GM19438 (cell line): ENCODE measurements around the gene BARX1.
"Not testable (repeated sequence)": the region's sequence is repeated elsewhere in the genome, so short reads cannot be mapped to it uniquely, and the experiment has no call there.

Experiments
- ATAC-seq: cut with Tn5 transposase; IDR thresholded peaks from one replicate; pipeline ENCODE4 v1.9.1; 2021; ENCODE audit warnings: low read depth; ENCODE audit not compliant: unreplicated experiment

BARX1 gene, protein sequence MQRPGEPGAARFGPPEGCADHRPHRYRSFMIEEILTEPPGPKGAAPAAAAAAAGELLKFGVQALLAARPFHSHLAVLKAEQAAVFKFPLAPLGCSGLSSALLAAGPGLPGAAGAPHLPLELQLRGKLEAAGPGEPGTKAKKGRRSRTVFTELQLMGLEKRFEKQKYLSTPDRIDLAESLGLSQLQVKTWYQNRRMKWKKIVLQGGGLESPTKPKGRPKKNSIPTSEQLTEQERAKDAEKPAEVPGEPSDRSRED

DNA sequence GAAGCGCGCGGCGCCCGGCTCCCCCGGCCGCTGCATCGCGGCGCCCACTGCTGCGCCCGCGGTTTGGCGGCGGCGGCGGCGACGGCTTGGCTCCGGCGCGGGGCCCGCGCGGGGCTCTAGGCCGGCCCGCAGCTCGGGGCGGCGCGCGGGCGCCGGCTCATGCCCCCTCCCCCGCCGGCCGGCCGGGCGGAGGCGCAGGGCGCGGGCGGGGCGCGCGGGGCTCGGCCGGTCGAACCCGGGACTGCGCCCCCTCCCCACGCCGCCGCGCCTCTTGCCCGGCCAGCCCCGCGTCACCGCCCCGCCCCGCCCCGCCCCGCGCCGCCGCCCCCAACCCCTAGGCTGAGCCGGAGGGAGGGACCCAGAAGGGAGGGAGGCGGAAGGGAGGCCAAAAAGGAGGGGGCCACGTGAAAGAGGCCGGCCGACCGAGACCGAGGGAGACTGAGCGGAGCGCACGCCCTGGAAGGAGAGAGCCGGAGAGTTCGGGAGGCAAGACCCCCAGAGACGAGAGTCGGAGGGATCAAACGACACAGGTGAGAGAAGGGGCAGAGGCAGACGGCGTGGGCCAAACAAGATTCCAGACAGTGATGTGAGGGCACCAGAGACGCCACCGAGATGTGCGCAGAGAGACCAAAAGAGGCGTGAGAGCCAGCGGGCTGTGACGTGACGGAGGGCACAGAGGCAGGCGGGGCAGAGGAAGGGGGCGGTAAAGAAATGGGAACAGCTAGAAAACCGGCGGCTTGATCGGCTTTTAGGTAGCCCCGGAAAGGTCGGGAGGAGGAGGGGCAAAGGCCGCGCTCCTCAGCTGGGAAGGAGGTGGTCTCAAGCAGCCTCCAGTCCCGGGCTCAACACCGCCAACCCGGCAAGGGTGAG, at the start of gene BARX1:
Gene BARX1 (minus strand): TSS at position 245 of the 870 bp plus-strand sequence. CDS start 209 bp downstream, at position 36.
- ATAC-seq, result no peak

DNA sequence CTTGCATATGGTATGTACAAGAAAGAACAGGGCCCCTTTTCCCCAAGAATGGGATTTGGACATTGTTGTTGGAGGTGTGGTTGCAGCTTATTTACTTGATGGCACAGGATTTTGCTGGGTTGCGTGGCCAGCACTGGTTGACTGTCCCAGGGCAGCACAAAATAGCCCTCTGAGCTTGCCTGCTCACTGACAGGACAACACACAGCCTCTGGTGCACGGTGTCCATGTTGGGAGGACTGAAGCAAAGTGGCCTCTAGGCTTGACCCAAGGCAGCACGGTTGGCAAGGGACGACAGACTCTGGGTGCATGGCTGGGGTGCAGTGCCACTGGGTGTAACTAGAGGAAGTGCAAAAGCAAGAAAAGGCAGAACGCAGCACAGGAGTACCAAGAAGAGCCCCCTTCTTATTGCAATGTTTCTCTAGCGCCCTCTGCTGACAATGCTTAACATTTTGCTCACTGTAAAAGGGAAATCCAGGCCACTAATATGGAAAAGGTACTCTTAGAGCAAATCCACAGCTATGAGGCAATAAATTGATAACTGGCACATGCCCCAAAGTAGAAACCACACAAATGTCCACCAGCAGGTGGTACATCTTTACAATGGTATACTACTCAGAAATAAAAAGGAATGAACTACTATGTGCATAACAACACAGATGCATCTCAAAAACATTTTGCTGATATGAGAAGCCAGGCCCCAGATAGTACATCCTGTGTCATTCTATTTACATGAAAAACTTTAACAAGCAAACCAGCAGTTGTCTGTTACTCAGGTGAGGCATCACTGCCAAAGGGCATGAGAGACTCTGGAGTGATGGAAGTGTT, 47.4 kb upstream of the BARX1 start:
- no peak for ATAC-seq

DNA sequence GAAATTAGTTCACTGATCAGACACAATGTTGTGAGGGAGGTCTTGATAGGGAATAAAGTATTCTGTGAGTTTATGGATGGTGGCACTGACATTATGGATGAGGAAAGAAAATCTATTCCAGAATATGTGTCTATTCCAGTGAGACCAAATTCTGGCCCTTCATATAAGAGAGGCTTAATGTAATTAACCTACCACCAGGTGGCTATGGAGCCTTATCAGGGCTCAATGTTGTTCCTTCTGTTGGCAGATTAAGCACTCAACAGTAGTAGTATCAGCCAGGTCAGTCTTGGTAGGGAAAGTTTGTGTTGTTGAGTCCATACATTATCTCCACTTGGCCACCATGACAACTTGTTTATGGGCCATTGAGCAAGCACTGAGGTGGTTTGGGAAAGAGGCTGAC, 41.7 kb upstream of the BARX1 start:
- ATAC-seq, result no peak

DNA sequence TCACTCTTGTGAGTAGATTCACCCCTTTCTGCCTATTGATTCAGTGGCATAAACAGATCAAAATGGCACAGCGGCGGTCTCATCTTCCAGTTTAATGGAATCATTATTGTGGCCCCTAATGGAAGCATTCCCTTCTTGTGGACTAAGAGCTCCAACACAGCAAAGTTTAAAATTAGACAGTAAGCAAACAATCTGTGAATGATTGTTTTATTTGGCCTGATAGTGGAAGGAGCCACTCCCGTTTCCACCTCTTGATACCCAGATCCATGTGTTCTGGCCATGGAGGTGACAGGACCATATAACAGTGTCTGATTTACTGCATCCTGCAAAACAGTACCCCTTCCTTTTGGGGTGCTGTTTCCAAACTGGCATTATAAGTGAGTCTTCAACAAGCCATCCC, 41.2 kb upstream of the BARX1 start:
- no peak for ATAC-seq

DNA sequence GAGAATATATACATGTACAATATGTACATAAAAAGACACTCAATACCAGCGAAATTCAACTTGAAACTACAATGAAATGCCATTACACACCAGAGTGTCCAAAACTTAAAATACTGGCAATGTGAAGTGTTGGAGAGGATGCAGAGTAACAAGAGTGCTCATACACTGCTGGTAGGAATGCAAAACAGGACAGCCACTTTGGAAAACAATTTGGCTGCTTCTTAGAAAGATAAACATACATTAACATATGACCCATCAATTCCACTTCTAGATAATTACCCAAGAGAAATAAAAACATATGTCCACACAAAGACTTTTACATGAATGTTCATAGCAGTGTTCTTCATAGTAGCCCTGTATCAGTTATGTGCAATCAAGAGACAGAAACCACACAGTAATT, 39.4 kb upstream of the BARX1 start:
- ATAC-seq, result no peak

DNA sequence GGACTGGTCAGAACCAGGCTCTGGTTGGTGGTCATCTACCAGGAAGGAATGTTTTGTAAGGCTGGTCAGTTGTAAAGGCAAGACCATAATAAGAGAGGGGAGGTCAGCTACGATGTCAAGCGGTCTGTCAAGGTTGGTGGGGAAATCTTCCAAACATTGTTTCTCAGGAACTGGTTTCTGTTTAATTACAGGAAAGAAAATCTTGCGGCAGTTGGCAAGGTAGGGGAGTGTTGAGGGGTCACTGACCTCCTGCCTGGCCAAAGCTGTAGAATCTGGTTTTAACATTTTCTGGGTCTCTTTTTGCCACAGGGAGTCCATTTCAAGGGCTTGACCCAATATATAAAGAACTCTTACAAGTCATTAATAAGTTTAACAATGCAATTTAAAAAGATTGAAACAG, 39.0 kb upstream of the BARX1 start:
- no peak for ATAC-seq

DNA sequence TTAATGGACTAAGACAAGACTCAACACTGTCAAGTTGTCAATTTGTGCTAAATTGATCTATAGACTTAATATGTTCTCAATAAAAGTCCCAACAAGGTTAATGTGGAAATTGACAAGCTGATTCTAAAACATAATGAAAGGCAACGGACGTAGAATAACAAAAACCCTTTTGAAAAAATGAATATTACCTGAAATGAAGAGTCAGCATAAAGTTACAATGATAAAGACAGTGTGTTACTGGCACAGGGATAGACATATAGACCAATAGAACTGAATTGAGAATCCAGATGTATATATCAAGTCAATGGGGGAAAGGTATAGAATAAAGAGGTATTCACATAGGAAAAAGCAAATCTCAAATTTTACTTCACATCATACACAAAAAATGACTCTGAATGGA, 37.7 kb upstream of the BARX1 start:
- ATAC-seq, result no peak

DNA sequence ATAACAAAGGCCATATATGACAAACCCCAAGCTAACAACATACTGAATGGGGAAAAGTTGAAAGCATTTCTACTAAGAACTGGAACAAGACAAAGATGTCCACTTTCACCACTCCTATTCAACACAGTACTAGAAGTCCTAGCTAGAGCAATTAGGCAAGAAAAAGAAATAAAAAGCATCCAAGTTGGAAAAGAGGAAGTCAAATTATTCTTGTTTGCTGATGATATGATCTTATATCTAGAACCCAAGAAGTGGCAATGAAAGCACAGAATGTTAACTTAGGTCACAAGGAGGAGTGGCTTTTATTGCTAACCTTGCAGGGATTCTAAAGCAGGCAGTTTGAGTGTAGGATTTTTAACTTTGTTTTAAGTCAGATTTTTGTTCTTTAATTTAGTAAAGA, 35.3 kb upstream of the BARX1 start:
- no peak for ATAC-seq

DNA sequence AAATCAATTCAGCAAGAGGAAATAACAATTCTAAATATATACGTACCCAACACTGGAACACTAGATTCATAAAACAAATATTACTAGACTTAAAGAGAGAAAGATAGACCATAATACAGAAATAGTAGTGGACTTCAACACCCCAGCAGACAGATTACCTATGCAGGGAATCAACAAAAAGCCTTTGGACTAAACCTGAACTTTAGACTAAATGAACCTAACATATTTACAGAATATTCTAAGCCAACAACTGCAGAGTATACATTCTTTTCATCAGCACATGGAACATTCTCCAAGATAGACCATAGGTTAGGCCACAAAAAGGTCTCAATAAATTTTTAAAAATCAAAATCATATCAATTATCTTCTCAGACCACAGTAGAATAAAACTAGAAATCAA, 32.9 kb upstream of the BARX1 start:
- no peak for ATAC-seq

DNA sequence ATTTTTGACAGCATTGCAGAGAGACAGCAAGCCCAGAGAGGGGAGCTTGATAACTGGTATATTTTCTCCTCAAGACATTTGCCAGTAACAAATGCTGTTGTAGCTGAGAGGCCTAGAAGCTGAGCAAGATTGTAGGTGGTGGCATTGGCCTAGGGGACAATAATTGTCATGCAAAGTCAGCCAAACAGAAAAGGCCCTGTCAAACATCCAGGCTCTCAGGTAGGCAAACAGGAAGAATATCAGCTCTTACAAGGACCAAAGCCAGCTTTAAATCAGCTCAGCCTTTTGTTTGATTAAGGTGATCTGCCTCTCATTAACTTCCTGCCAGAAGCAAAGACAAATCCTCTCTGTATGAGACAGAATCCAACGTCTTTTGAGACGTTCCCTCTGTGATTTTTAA, 29.7 kb upstream of the BARX1 start:
- no peak for ATAC-seq

DNA sequence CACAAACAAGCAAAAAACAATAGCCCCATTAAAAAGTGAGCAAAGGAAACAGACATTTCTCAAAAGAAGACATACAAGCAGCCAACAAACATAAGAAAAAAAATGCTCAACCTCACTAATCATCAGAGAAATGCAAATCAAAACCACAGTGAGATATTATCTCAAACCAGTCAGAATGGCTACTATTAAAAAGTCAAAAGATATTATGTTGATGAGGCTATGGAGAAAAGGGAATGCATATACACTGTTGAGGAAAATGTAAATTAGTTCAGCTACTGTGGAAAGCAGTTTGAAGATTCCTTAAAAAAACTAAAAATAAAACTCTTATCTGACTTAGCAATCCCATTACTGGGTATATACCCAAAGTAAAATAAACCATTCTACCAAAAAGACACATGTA, 28.7 kb upstream of the BARX1 start:
- no peak for ATAC-seq

DNA sequence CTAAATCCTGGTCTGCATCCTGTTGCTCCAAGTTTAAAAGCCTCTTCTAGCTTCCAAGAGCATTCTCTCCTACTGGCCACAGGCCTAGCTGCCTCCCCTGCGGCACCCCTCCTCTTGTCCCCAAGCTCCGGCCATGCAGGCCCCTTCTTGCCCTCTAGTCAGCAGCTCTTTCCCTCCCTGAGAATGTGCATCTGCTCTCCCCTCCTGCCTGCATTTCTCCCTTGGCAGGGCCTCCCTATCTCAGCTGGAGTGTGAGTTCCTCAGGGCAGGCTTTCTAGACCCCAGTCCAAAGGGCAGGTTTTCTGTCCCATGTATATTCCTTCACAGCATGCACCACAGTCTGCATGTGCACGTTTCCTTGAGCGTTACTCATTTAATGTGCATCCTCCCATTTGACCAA, 24.6 kb upstream of the BARX1 start:
- no peak for ATAC-seq

DNA sequence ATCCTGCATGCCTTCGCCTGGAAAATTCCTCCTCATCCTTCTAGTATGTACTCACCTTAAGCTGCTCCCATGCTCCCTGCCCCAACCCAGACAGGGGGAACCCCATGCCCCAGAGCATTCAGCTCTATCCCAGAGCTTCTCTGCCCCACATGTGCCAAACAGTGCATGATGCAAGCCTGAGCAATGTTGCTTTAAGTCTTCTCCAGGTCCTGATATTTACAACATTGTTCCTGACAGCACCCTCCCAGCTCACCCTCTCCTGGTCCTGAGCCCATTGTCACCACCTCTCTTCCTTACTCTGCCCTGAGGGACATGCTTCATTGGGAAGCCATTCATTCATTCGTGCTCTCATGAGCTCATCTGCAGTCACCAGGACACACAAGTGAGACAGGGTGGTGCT, 23.4 kb upstream of the BARX1 start:
- ATAC-seq, result no peak

DNA sequence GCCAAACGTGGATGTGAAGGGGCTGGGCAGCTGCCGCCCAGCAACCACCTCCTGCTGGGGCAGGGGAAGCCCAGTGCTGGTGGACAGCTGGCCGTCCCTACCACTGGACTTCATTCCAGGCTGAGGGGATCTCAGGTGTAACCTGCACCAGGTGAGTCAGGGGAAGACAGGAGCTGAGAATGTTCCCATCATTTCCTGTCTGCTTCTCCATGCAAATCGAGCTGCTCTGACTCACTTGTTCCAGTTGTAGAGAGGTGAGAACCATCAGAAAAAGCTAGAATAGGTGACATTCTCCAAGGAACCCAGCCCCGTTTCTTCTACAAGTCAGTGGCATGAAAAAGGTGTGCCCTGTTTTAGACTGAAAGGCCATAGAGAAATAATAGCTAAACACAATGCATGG, 21.8 kb upstream of the BARX1 start:
- ATAC-seq, result no peak

DNA sequence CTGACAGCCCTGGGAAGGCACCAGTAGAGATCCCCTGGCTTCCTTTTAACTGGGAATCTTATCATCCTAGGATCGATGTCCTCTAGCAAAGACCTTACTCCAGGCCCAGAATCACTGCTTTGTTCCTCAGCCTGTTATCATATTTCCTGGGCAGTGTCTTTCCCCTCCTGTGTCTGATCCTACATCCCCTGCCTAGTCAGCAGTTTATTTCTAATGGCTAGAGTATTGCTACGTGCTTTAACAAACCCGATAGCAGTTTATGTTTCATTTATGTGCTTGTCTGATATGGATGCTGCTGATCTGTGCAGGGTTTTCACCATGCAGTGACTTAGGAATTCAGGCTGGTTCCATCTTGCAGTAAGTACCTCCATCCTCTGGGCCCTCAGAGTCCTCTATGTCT, 20.9 kb upstream of the BARX1 start:
- no peak for ATAC-seq

DNA sequence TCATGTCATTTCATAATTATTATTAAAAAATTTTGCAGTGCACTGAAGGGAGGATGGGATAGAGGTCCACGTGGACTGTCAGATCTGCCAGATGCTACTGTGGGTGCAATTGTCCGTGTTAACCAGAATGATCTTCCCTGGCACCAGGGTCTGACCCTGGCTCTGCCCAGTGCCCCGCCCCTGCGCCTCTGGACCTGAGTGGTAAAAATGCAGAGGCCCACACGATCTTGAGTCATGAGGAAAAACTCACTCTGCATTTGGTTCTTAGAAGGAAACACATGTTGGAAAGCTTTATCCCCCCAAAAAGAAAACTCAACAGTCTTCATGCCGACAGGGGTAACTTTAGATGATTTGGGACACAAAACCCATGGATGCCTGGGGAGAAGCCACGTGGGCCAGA, 20.1 kb upstream of the BARX1 start:
- ATAC-seq, result no peak

DNA sequence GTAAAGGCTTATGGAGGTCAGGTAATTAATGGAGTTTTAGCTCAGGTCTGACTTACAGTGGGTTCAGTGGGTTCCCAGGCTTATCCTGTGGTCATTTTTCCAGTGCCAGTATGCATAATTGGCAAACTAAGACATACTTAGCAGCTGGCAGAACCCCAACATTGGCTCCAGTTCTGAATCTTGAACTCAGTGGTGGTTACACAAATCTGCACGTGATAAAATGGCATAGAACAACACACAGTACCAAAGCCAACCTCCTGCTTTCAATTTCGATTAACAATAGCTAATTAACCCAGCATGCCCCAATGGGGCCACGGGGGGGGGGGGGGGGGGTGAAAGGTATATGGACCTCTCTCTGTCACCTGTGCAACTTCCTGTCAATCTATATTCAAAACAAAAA, 19.0 kb upstream of the BARX1 start:
- no peak for ATAC-seq

DNA sequence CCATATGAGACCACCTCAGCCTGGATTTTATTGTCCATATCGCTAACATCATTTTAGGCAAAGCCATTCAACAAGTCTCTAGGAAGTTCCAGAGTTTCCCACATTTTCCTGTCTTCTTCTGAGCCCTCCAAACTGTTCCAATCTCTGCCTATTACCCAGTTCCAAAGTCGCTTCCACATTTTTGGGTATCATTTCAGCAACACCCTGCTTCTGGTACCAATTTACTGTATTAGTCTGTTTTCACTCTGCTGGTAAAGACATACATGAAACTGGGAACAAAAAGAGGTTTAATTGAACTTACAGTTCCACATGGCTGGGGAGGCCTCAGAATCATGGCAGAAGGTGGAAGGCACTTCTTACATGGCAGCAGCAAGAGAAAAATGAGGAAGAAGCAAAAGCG, 17.5 kb upstream of the BARX1 start:
- ATAC-seq, result not testable (repeated sequence)

DNA sequence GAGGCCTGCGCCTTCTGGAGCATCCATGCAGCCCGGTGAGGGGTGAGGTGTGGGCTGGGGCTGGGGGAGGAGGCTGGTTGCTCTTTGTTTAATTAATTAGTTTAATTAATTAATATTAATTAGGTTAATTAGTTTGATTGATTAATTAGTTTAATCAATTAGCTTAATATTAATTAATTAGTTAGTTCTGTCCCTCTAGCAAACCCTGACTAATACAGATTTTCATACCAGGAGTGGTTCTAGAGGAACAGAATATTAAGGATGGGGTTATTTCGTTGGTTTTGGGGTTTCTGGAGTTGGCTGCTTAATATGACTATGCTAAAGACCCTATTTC, 14.1 kb upstream of the BARX1 start:
- no peak for ATAC-seq

DNA sequence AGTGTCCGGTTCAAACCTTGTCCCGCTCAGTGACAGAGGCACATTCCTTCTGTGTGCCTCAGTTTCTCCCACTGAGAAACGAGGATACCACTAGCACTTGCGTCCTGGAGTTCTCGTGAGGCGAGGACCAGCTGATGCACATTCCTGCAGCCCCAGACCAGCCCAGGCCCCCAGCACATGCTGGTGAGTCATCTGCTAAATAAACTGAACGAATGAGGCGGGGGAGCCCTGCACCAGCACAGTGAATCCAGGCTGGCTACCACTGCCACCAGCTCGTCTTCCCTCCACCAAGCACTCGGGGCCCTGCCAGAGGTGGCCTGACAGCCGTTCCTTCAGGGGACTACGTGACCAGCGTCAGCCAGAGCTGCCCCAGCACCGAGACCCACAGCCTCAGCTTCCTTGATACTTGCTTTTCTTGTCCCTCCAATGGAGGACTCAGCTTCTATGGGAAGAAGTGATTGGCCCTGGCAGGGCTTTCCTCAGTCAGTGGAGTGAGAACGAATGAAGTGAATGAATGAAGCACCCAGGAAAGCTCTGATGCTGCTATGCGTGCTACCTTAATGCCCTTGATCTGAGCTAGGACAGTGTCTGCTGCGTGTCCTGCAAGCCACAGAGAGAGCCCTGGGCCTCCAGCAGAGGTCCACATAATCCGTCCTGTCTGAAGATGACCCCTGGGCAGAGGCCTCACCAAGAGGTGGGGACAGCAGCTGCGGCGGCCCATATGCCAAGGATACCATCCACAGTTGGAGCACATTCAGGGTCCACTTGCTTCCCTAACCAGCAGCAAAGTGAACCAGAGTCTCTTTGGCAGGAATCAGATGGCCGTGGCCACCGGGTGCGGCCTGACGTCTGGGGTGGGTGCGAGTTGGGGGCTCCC, 13.5 kb upstream of the BARX1 start:
- ATAC-seq, result no peak
